AG04450 (cell line): ENCODE measurements around the gene SHANK3. TPM values are rescaled to one million over a fixed set of nuclear protein-coding genes. Genes with fewer than 3 reads are reported as not detected.

ENCODE experiments used
- CTCF ChIA-PET: fragments of 300-600, 350-600 bp; formaldehyde crosslinking; extraction: SDS; loops from one replicate; lab custom pipeline; 2022; ENCODE audit warnings: antibody characterized with exemption, inconsistent platforms; lab: Charles Lee
- POLR2A ChIA-PET: fragments of 350-600 bp; formaldehyde crosslinking; extraction: SDS; loops from one replicate; lab custom pipeline; 2021; ENCODE audit warnings: antibody characterized with exemption, inconsistent platforms; lab: Yijun Ruan, JAX
- DNase-seq: peaks from one replicate; pipeline ENCODE4 v3.0.0-alpha.2; 2011; ENCODE audit warnings: low read depth, low spot score
- H3K27ac ChIP-seq: one replicate; pipeline ENCODE4 v1.5.1; 2012; ENCODE audit warnings: low read depth, low read length, control low read depth
- H3K27me3 ChIP-seq: one replicate; pipeline ENCODE4 v1.6.0; 2012; ENCODE audit warnings: low read length; ENCODE audit not compliant: control insufficient read depth, insufficient read depth
- H3K4me3 ChIP-seq: 2 replicates; pipeline ENCODE4 v1.5.1; 2011; ENCODE audit warnings: mild to moderate bottlenecking, low read depth, low read length, control low read depth
- H3K9me3 ChIP-seq: 2 replicates; pipeline ENCODE4 v1.5.1; 2012; ENCODE audit warnings: low read length; ENCODE audit not compliant: control insufficient read depth, insufficient read depth
- polyA plus RNA-seq: library from polyadenylated mRNA; depleted of rRNA; stranded (reverse); fragments of >200 nt; gene quantifications from 2 replicates; pipeline ENCODE4 v1.2.3, GENCODE V29; 2011
- TF ChIP-seq, protein P1 (sequence below): IDR thresholded peaks from 2 replicates; pipeline ENCODE4 v1.5.1; 2011; ENCODE audit warnings: low read depth, low read length, control low read depth, inconsistent platforms

The SHANK3 gene
- polyA plus RNA-seq, 1 experiment = 0.47 TPM

DNA sequence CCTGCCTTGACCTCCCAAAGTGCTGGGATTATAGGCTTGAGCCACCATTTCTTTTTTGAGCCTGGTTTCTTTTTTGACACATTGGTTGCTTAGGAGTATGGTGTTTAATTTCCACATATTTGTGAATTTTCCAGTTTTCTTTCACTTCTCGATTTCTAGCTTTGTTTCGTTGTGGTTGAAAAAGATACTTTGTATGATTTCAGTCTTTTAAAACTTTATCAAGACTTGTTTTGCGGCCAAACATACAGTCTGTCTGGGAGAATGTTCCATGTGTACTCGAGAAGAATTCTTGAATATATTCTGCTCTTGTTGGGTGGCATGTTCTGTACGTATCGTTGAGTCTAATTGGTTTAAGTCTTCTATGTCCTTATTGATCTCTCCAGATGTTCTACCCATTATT is 20.8 kb downstream of the SHANK3 start:
- TF ChIP-seq, protein P1, sequence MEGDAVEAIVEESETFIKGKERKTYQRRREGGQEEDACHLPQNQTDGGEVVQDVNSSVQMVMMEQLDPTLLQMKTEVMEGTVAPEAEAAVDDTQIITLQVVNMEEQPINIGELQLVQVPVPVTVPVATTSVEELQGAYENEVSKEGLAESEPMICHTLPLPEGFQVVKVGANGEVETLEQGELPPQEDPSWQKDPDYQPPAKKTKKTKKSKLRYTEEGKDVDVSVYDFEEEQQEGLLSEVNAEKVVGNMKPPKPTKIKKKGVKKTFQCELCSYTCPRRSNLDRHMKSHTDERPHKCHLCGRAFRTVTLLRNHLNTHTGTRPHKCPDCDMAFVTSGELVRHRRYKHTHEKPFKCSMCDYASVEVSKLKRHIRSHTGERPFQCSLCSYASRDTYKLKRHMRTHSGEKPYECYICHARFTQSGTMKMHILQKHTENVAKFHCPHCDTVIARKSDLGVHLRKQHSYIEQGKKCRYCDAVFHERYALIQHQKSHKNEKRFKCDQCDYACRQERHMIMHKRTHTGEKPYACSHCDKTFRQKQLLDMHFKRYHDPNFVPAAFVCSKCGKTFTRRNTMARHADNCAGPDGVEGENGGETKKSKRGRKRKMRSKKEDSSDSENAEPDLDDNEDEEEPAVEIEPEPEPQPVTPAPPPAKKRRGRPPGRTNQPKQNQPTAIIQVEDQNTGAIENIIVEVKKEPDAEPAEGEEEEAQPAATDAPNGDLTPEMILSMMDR = no peak
- Histone ChIP-seq H3K27ac (no peak overlapping the region), H3K4me3 (no peak overlapping the region), H3K9me3 (peaks cover 8% of the 10 kb centered on the region), H3K27me3 (peaks cover 20% of the 10 kb centered on the region)
- DNase-seq = no peak
- POLR2A ChIA-PET = no interaction called here
- CTCF ChIA-PET = interaction anchor here (0.6 to 1.6 kb wide), 3 partner anchors 66 to 131 kb away, joined by 4 to 6 read pairs (median 4); partner anchors contain the start of genes ARSA and SYCE3

DNA sequence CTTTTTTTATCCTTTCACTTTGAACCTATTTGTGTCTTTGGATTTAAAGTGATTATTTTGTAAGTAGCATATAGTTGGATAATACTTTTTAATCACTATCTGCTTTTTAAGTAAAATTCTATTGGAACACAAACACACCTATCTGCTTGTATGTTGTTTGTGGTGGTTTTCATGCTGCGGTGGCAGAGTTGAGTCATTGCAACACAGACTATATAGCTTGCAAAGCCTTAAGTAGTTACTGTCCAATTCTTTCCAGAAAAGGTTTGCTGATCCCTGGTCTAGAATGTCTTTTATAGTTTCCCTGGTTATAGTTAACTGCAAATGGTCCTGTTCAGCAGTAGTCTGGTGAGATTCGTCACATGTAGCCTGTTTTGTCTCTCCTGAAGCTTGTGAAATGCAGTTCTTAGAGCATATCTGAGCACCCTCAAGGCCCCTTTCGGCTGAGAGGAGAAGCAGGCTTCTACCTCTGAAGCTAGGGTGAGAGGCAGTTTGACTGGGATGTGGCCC is 21.5 kb downstream of the SHANK3 start:
- CTCF ChIA-PET = interaction anchor here (0.6 to 1.6 kb wide), 4 partner anchors 66 to 169 kb away, joined by 3 to 6 read pairs (median 4); partner anchors contain the start of genes ARSA, SCO2 and SYCE3
- H3K9me3 ChIP-seq = peaks cover 8% of the 10 kb centered on the region

DNA sequence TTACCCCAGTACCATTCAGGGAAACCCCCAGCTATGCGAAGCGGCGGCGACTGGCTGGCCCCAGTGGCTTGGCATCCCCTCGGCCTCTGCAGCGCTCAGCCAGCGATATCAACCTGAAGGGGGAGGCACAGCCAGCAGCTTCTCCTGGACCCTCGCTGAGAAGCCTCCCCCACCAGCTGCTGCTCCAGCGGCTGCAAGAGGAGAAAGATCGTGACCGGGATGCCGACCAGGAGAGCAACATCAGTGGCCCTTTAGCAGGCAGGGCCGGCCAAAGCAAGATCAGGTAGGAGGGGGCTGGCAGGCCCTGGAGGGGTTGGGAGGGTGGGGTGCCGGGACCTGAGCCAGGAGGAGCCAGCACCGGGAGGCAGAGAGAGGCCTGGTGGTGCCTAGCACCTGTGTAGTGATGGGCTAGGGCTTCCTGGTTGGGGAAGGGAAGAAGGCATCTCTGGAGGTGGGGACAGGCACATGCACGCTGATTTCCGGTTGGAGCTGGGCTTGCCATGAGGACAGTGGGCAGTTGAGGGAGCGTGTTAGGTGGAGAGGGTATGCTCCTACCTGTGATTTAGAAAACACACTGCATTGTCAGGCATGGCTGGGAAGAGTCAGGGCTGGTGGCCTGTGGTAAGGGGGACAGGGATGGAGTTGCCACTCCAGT is 22.3 kb downstream of the SHANK3 start:
- TF ChIP-seq, protein P1 = no peak
- no peak overlapping the region for H3K27ac ChIP-seq
- no peak for DNase-seq
- POLR2A ChIA-PET = no interaction called here
- no peak overlapping the region for H3K4me3 ChIP-seq
- CTCF ChIA-PET = interaction anchor here (0.9 to 1.3 kb wide), 2 partner anchors 132 to 169 kb away, joined by 3 to 6 read pairs; partner anchors contain the start of genes SCO2 and SYCE3
- H3K9me3 ChIP-seq = peaks cover 8% of the 10 kb centered on the region
- peaks cover 20% of the 10 kb centered on the region for H3K27me3 ChIP-seq

More for the DNA sequence above, 21.5 kb downstream of the SHANK3 start:
- no peak for DNase-seq
- POLR2A ChIA-PET = no interaction called here
- TF ChIP-seq, protein P1 = no peak; the same call in 1 of the 2 replicates
- no peak overlapping the region for H3K27ac ChIP-seq
- no peak overlapping the region for H3K4me3 ChIP-seq
- peaks cover 20% of the 10 kb centered on the region for H3K27me3 ChIP-seq

DNA sequence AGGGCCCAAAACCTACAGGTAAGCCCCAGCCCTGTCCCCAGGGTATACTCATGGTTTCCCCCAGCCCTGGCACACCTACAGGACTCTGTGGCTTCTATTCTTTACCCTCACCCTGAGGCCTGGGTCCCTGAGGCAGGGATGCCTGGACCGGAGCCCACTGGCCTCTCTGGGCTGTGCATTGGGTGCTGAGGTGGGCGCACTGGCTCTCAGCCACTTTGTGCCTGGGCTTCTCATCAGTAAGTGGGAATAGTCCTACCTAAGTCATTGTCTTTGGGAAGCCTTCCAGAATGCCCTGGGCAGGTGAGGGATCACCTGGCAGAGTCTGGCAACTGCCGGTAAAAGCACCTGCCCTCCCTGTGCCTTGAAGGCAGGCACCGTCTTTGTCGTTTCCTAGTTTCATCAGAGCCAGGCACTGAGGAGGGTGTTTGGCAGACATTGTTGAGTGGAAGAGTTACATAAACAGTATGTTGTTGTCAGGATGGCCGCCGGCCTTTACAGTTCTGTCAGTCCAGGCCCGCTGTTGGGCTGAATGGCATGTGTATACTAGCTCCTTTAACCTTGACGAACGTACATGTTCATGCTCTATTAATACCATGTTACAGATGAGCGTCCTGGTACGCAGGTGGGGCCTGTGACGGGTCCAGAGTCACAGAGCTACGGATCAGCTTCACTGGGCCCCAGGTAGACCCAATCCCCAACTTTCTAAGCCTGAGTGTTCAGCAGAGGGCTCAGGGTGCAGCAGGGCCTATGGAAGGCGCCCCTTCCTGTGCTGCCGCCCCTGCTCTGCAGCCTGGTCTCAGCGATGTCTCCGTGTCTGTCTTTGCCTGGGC is 23.0 kb downstream of the SHANK3 start:
- Histone ChIP-seq H3K27ac (no peak overlapping the region), H3K9me3 (peaks cover 8% of the 10 kb centered on the region), H3K4me3 (no peak overlapping the region), H3K27me3 (peaks cover 18% of the 10 kb centered on the region)
- ChIA-PET POLR2A (no interaction called here), CTCF (interaction anchor here (0.5 to 1.7 kb wide), 6 partner anchors 11 to 582 kb away, joined by 4 to 7 read pairs (median 6); partner anchors contain the start of gene ARSA)
- DNase-seq = no peak
- TF ChIP-seq, protein P1 = no peak
